ENCODE measurements around the gene OR2AE1. TPM values are rescaled to one million over a fixed set of nuclear protein-coding genes. Genes with fewer than 3 reads are reported as not detected.

Gene OR2AE1
- total and polyA plus RNA-seq, 2 of the 13 experiments (the other 11 are each of a cell fraction or from before 2014, with no cell fraction given), result not detected

DNA sequence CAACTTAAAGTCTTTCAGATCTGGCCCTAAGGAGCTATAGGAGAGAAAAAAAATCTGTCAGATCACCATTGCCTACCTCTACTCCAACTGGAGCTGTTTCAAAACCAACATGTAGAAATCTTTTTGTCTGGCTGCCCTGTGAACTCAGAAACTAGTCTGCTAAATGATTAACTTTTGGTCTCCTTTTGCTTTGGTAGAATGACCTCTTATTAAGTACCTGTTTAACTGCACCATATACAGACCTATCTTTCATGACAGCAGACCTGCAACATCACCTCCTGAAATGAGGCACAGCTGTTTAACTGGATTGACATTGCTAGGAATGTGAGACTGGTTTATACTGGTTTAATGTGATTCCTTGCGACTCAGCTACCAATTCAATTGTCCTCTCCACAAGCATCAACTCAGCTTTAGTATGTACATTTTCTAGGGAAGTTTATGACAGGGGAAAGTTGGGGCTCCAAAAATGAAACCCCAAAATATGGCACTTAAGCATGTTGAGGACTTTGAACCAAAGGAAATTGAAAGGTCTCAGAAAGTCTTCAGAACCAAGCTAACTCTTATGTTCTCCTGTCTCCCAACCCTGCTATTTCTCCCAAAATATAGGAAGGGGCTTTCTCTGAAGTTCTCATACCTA is 47.2 kb downstream of the OR2AE1 start (continued):
- TF ChIP-seq, protein P1, sequence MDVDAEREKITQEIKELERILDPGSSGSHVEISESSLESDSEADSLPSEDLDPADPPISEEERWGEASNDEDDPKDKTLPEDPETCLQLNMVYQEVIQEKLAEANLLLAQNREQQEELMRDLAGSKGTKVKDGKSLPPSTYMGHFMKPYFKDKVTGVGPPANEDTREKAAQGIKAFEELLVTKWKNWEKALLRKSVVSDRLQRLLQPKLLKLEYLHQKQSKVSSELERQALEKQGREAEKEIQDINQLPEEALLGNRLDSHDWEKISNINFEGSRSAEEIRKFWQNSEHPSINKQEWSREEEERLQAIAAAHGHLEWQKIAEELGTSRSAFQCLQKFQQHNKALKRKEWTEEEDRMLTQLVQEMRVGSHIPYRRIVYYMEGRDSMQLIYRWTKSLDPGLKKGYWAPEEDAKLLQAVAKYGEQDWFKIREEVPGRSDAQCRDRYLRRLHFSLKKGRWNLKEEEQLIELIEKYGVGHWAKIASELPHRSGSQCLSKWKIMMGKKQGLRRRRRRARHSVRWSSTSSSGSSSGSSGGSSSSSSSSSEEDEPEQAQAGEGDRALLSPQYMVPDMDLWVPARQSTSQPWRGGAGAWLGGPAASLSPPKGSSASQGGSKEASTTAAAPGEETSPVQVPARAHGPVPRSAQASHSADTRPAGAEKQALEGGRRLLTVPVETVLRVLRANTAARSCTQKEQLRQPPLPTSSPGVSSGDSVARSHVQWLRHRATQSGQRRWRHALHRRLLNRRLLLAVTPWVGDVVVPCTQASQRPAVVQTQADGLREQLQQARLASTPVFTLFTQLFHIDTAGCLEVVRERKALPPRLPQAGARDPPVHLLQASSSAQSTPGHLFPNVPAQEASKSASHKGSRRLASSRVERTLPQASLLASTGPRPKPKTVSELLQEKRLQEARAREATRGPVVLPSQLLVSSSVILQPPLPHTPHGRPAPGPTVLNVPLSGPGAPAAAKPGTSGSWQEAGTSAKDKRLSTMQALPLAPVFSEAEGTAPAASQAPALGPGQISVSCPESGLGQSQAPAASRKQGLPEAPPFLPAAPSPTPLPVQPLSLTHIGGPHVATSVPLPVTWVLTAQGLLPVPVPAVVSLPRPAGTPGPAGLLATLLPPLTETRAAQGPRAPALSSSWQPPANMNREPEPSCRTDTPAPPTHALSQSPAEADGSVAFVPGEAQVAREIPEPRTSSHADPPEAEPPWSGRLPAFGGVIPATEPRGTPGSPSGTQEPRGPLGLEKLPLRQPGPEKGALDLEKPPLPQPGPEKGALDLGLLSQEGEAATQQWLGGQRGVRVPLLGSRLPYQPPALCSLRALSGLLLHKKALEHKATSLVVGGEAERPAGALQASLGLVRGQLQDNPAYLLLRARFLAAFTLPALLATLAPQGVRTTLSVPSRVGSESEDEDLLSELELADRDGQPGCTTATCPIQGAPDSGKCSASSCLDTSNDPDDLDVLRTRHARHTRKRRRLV (CRISPR knock-in tag; IDR thresholded peaks at IDR 0.05), result 0 out of 2 replicates have a peak, but pooled peaks have one; percentile 35
- TF ChIP-seq ZBTB25 (CRISPR knock-in tag; IDR thresholded peaks at IDR 0.05) (0 out of 2 replicates have a peak, but pooled peaks have one; percentile 28), STAG1 (CRISPR knock-in tag; IDR thresholded peaks at IDR 0.05) (no peak; the same call in 1 of the 2 replicates), CCDC6 (CRISPR knock-in tag; IDR thresholded peaks at IDR 0.05) (0 out of 2 replicates have a peak, but pooled peaks have one; percentile 49), KDM6A (CRISPR knock-in tag; IDR thresholded peaks at IDR 0.05; ENCODE audit: low read depth) (peak; percentile 37; the same call in 1 of the 2 replicates), ZBTB20 (CRISPR knock-in tag; IDR thresholded peaks at IDR 0.05; ENCODE audit: borderline replicate concordance, low read depth) (no peak), SOX13 (IDR thresholded peaks at IDR 0.05) (no peak), SOX13 (CRISPR knock-in tag; conservative IDR thresholded peaks at IDR 0.05 in 1 of 2, IDR thresholded peaks at IDR 0.05 in 1 of 2) (peak in 1 of 2 experiments; percentile 68; a peak in 2 of 4 replicates), NCOA1 (CRISPR knock-in tag; IDR thresholded peaks at IDR 0.05) (0 out of 2 replicates have a peak, but pooled peaks have one; percentile 52), ARID5B (CRISPR knock-in tag; IDR thresholded peaks at IDR 0.05) (peak; percentile 77), DR1 (CRISPR knock-in tag; IDR thresholded peaks at IDR 0.05) (0 out of 2 replicates have a peak, but pooled peaks have one; percentile 17), HDAC2 (CRISPR knock-in tag; IDR thresholded peaks at IDR 0.05) (peak; percentile 53; the same call in 1 of the 2 replicates), HDAC6 (IDR thresholded peaks at IDR 0.05; ENCODE audit: low read depth, low read length) (no peak)
- TF ChIP-seq, protein P2, sequence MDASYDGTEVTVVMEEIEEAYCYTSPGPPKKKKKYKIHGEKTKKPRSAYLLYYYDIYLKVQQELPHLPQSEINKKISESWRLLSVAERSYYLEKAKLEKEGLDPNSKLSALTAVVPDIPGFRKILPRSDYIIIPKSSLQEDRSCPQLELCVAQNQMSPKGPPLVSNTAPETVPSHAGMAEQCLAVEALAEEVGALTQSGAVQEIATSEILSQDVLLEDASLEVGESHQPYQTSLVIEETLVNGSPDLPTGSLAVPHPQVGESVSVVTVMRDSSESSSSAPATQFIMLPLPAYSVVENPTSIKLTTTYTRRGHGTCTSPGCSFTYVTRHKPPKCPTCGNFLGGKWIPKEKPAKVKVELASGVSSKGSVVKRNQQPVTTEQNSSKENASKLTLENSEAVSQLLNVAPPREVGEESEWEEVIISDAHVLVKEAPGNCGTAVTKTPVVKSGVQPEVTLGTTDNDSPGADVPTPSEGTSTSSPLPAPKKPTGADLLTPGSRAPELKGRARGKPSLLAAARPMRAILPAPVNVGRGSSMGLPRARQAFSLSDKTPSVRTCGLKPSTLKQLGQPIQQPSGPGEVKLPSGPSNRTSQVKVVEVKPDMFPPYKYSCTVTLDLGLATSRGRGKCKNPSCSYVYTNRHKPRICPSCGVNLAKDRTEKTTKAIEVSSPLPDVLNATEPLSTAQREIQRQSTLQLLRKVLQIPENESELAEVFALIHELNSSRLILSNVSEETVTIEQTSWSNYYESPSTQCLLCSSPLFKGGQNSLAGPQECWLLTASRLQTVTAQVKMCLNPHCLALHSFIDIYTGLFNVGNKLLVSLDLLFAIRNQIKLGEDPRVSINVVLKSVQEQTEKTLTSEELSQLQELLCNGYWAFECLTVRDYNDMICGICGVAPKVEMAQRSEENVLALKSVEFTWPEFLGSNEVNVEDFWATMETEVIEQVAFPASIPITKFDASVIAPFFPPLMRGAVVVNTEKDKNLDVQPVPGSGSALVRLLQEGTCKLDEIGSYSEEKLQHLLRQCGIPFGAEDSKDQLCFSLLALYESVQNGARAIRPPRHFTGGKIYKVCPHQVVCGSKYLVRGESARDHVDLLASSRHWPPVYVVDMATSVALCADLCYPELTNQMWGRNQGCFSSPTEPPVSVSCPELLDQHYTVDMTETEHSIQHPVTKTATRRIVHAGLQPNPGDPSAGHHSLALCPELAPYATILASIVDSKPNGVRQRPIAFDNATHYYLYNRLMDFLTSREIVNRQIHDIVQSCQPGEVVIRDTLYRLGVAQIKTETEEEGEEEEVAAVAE (CRISPR knock-in tag; IDR thresholded peaks at IDR 0.05; ENCODE audit: borderline replicate concordance), result no peak
